Measurements from ENCODE around the gene ADAMTS15.
"Not testable (repeated sequence)": the region's sequence is repeated elsewhere in the genome, so short reads cannot be mapped to it uniquely, and the experiment has no call there.

The ADAMTS15 gene

DNA sequence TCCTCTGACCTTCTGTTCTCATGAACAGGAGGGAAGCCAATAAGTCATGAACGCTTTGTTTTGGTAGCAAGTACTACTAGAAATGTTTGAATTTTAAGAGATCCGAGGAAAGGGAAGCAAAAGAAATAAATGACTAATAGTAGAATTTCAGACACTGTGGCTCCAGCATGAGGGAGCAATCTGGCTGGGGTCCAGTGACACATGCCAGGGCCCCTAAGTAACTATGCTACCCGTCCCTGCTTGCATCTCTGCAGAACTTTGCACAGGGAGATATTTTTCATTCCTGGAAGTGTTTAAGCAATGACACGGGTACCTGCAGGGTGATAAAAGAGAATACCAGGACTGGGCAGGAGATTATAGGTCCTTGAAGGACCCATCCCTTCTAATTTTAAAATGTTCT is 12.8 kb upstream of the ADAMTS15 start:
- no peak for DNase-seq (ENCODE audit: low read depth in 1 of 2, low spot score in 1 of 2)

DNA sequence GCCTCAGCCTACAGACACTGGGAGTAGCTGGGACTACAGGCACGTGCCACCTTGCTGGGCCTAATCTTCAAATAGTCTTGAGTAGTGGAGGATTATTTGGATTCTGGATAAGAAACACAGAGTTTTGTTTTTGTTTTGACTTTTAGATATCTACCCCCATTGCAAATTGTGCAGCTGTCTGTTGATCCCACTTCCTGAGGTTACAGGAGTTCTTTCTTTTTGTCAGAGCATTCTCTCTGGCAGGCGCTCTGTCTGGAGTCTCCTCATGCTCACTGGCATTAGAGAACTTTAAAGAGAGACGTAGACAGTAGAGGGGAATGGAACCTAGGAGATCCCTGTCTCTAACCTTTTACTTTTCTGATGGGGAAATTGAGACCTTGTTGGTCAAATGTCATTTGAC is 12.3 kb upstream of the ADAMTS15 start:
- DNase-seq (ENCODE audit: low read depth in 1 of 2, low spot score in 1 of 2), result no peak

GRCh38 chr11:130437848-130438247 is 10.6 kb upstream of the ADAMTS15 start:
- DNase-seq (ENCODE audit: low read depth in 1 of 2, low spot score in 1 of 2), result no peak

DNA sequence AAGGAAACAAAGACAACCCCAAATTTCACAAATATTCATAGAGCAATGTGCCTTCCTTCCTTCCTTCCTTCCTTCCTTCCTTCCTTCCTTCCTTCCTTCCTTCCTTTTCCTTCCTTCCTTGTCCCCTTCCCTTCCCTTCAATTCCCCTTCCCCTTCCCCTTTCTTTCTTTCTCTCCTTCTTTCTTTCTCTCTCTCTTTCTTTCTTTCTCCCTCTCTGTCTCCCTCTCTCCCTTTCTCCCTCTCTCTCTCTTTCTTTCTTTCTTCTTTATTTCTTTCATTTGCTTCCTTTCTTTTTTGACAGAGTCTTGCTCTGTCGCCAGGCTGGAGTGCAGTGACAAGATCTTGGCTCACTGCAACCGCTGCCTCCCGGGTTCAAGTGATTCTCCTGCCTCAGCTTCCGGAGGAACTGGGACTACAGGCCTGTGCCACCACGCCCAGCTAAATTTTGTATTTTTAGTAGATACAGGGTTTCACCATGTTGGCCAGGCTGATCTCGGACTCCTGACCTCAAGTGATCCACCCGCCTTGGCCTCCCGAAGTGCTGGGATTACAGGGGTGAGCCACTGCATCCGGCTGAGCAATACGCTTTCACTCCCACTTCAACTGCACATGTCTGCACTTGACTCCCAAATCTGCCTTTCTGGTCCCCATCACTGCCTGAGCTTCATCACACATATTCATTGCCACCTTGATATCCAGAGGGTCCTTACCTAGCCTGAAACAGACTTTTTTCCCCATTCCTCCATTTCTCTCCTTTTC is 9.9 kb upstream of the ADAMTS15 start:
- DNase-seq (ENCODE audit: low read depth in 1 of 2, low spot score in 1 of 2), result not testable (repeated sequence)

DNA sequence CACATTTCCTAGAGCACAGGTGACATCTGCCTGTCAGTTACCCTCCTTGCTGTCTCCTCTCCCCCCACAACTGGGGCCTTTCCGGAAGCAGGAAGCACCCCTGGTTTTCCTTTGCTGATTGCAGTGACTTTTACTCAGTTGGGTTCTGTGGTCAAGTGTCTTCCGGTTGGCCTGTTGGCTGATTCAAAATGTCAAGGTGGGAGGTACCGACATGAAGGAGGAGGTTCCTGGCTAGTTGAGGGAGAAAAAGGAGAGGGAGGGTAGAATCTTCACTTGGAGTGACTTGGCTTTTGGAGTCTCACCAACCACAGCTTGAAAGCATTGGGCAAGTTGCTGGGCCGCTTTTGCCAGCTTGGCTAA is 9.3 kb upstream of the ADAMTS15 start:
- DNase-seq (ENCODE audit: low read depth in 1 of 2, low spot score in 1 of 2), result no peak

DNA sequence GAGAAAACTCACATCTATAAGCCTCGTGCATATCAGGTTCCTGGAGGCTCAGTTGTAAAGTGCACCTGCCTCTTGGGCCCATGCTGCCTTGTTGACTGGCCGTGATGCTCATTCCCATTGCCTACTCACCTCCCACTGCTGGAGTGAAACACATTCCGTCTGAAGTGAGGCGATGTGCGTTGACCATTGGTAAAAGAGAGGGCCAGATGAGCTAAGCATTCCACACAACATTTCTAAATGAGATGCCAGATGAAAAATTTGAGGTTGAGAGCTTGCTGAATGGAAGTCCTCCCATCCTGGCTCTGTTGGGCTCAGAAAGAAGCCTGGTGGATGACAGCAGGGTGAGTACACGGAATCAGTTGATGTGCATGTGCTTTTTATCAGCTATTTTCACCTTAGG is 8.6 kb upstream of the ADAMTS15 start:
- no peak for DNase-seq (ENCODE audit: low read depth in 1 of 2, low spot score in 1 of 2)

DNA sequence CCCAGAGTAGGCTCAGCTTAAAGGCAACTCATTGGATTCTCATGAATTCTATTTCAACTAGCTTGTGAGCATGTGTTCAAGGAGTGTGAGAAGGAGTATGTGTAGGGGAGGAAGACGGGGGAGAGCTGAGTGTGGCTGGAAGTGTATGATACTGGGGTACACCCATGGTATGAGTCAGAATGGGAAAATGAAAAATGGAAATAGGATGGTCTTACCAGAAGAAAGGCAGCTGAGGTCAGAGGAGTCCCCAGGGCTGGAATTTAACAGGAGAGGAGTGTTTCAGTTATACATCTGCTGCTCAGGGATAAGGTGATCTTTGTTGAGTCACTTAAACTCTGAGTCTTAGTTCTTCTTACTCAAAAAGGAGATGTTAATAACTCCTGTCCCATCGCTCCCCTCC is 6.7 kb upstream of the ADAMTS15 start:
- no peak for DNase-seq (ENCODE audit: low read depth in 1 of 2, low spot score in 1 of 2)

GRCh38 chr11:130442737-130443136 is 5.7 kb upstream of the ADAMTS15 start:
- DNase-seq (ENCODE audit: low read depth in 1 of 2, low spot score in 1 of 2), result no peak

GRCh38 chr11:130445788-130446187 is 2.7 kb upstream of the ADAMTS15 start:
- DNase-seq (ENCODE audit: low read depth in 1 of 2, low spot score in 1 of 2), result no peak

- no peak for DNase-seq (ENCODE audit: low read depth in 1 of 2, low spot score in 1 of 2)
Measured at GRCh38 chr11:130448039-130448415, 418 bp upstream of the ADAMTS15 start.

DNA sequence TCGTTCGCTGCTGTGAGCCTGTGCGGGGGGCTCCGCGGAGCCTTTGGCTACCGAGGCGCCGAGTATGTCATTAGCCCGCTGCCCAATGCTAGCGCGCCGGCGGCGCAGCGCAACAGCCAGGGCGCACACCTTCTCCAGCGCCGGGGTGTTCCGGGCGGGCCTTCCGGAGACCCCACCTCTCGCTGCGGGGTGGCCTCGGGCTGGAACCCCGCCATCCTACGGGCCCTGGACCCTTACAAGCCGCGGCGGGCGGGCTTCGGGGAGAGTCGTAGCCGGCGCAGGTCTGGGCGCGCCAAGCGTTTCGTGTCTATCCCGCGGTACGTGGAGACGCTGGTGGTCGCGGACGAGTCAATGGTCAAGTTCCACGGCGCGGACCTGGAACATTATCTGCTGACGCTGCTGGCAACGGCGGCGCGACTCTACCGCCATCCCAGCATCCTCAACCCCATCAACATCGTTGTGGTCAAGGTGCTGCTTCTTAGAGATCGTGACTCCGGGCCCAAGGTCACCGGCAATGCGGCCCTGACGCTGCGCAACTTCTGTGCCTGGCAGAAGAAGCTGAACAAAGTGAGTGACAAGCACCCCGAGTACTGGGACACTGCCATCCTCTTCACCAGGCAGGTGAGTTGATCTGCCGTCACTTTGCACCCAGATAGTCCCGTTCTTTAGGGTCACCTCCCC is 1.0 kb downstream of the ADAMTS15 start:
- no peak for DNase-seq (ENCODE audit: low read depth in 1 of 2, low spot score in 1 of 2)

GRCh38 chr11:130449996-130450769 is 1.7 kb downstream of the ADAMTS15 start:
- no peak for DNase-seq (ENCODE audit: low read depth in 1 of 2, low spot score in 1 of 2)

DNA sequence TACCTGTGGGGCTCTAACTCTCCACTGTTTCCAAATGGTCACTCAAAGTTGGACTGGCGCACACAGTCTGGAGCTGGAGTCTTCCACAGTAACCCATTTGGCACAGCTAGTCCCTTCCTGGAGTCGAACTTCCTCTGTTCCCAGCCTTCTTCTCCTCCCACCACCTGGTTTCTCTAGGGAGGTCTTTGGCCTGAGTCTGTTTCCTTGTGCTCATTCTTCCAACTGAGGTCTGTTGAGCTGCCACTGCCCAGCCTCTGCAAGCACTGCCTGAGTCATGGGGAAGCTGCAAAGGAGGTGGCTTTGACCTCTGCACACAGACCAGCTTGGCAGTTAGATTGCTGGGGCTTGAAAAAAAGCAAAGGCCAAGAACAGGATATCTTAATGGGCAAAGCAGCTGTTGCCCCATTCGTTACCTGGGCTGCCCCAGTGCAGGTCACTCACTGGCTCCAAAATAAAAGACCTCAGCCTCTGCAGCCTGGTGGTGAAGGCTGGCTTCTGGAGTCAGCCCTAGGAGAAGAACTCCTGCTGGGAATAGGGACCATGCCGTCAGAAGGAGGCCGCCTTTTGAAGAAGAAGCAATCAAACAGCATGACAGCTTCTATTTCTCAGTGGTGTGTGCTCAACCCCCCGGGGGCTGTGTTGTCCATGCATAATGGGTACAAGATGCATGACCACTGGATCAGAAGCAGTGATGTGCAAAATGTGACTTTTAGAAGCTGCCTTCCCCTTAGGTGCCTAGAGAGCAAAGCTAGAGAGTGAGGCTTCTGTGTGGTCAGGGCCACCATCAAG is 3.0 kb downstream of the ADAMTS15 start:
- DNase-seq (ENCODE audit: low read depth in 1 of 2, low spot score in 1 of 2), result no peak

DNA sequence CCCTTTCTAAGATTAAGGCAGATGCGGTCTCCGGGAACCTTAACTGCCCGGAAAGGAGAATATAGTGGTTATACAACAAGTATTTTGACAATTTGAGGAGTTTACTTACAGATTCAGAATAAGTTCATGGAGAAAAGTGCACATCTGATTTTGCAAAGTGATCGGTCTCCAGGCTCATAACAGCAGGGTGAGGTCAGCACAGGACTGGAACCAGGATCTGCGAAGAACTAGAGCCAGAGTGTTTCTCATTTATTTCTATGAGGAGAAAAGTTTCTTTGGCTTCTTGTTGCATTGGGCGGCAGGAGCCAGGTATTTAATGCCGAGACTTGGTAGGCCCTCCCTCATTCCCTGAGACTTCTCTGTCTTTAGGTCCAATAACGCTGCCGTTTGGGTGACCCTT is 3.7 kb downstream of the ADAMTS15 start:
- no peak for DNase-seq (ENCODE audit: low read depth in 1 of 2, low spot score in 1 of 2)

- no peak for DNase-seq (ENCODE audit: low read depth in 1 of 2, low spot score in 1 of 2)
Measured at GRCh38 chr11:130452940-130453339, 4.5 kb downstream of the ADAMTS15 start.

DNA sequence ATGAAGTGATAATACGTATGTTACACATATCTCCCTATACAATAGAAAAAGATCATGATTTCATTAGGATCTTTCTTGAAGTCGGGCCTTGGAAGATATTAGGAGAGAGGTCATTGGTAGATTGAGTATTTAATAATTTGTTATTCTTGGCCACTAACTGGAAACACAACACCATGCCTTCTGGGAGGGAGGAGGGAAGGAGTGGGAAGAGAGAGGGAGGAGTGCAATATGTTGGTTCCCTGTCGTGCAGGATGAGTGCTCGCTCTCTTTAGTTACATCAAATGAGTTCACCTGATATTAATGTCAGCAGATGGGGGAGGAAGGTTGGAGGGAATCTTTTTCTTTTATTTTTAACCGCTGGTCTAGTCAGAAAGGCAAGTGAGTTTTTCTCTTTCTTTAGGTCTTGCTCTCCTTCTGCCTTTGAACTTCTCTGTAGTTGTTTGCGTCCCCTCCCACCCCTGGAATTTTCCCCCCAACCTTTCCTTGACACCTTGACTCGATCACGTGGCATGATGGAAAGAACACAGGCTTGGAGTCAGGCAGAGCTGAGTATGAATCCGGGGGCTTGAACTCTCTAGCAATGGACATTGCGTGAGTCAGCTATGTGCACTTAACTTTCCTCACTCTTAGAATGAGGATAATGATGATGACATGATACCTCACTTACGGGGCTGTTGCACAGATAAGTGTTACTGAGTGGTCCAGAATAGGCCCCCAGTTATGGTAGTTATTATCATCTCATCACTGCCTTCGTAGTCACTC is 6.2 kb downstream of the ADAMTS15 start:
- DNase-seq (ENCODE audit: low read depth in 1 of 2, low spot score in 1 of 2), result no peak

DNA sequence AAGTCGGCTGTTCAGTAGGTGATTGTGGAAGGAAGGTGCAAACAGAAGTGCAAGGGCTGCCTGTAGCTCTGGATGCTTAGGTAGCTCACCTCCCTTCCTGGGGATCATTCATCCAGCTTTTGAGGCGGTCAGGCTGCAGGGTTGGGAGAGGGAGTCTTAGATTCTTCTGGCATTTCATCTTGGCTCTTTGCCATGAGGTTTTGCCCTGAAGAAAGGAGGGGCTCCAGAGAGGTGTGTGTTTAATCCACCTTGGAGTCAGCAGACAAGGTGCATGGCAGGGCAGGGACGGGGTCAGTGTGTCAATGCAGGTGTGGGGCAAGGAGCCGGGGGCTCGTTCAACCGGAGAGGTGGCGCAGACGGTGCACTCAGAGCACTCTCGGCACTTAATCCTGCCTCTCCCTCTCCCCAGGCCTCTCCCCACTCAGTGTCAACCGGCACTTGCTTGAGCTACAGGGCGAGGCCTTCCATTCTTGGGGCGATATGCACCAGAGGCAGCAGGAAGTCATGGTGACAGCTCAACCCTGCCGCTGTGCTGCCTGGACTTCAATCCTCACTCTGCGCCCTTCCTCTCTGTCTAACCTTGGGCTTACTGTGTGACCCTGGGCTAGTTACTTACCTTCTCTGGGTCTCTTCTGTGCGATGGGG is 7.2 kb downstream of the ADAMTS15 start:
- no peak for DNase-seq (ENCODE audit: low read depth in 1 of 2, low spot score in 1 of 2)

DNA sequence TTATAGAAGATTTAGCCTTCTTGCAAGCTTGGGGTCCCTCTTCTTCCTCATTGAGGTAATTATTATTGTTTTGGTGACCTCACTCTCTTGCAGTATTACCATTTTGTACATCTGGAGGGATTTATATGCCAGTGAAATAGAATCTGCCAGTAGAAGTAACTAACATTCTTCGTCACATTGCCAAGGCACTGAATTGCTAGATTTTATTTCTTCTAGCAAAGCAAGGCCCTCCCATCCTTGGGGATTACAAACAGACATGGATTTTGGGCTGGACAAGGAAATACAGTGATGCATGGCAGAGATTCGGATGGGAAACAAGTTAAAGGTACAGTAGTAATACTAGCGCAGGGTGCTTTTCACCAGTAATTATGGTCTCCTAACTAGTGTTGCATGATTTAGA is 7.8 kb downstream of the ADAMTS15 start:
- no peak for DNase-seq (ENCODE audit: low read depth in 1 of 2, low spot score in 1 of 2)

GRCh38 chr11:130457623-130458409 is 9.4 kb downstream of the ADAMTS15 start:
- DNase-seq (ENCODE audit: low read depth in 1 of 2, low spot score in 1 of 2), result no peak

DNA sequence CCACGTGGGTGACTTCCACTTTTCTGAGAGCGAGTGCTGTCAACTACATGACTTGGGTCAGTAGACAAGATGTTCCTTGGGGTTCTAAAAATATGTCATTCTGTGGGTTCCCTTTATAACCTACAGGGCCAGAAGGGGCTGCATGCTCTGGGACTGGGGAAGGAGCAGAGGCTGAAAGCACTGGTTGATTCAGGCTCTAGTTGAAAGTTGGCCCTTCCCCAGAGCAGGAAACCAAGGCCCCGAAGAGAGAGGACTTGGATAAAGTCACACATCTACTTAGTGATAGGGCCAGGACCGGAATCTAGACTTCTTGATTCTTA is 9.9 kb downstream of the ADAMTS15 start:
- DNase-seq (ENCODE audit: low read depth in 1 of 2, low spot score in 1 of 2), result no peak

All from stimulated activated CD4-positive, alpha-beta T cell treated with anti-CD3 and anti-CD28 coated beads, Interleukin-15, amount 100 ng/mL, for 1 hour (primary cell).